HepG2 (cell line): ENCODE data around the gene ZBTB7A. TPM values are rescaled to one million over a fixed set of nuclear protein-coding genes. Genes with fewer than 3 reads are reported as not detected.

Source experiments
- ARHGAP35 ChIP-seq: sonication (generic); formaldehyde crosslinking; IDR thresholded peaks from 2 replicates; pipeline ENCODE4 v1.9.0; 2022; ENCODE audit warnings: mild to moderate bottlenecking, inconsistent platforms, moderate library complexity, missing genetic modification reagents, borderline replicate concordance
- FOXJ3 ChIP-seq: sonication (generic); formaldehyde crosslinking; IDR thresholded peaks from 2 replicates; pipeline ENCODE4 v1.4.0; 2020; ENCODE audit warnings: missing genetic modification reagents, mild to moderate bottlenecking, borderline replicate concordance
- JUND ChIP-seq: sonication (generic); formaldehyde crosslinking; IDR thresholded peaks from 2 replicates; pipeline ENCODE4 v1.8.0; 2022; ENCODE audit warnings: mild to moderate bottlenecking, missing genetic modification reagents
- MAFK ChIP-seq, 2 experiments: IDR thresholded peaks in 1 of 2; conservative IDR thresholded peaks in 1 of 2; 2 replicates each; pipeline ENCODE4 v1.6.1; 2011; ENCODE audit warnings: improper control_type of control experiment in 2 of 2, low read length in 2 of 2
- SNAPC4 ChIP-seq: sonication (generic); formaldehyde crosslinking; IDR thresholded peaks from 2 replicates; pipeline ENCODE4 v1.4.0; 2020; ENCODE audit warnings: mild to moderate bottlenecking, missing genetic modification reagents
- ZNF24 ChIP-seq: fragments of 450-650 bp; IDR thresholded peaks from 2 replicates; pipeline ENCODE4 v1.6.1; 2017; ENCODE audit warnings: antibody characterized with exemption, mild to moderate bottlenecking
- ZNF256 ChIP-seq: sonication (generic); formaldehyde crosslinking; conservative IDR thresholded peaks from 2 replicates; pipeline ENCODE4 v1.4.0; 2020; ENCODE audit warnings: missing genetic modification reagents
- ZNF431 ChIP-seq: sonication (generic); formaldehyde crosslinking; IDR thresholded peaks from 2 replicates; pipeline ENCODE4 v1.9.0; 2022; ENCODE audit warnings: missing genetic modification reagents, low read depth, mild to moderate bottlenecking, borderline replicate concordance
- ZNF879 ChIP-seq: sonication (generic); formaldehyde crosslinking; IDR thresholded peaks from 2 replicates; pipeline ENCODE4 v1.8.1; 2023; ENCODE audit warnings: missing genetic modification reagents
- polyA plus RNA-seq, 8 experiments: library from polyadenylated mRNA; depleted of rRNA in 3 of 8; stranded (reverse) in 7 of 8; unstranded in 1 of 8; fragments of >200 nt; fragmentation: Illumina TruSeq in 4 of 8; extraction: Trizol in 4 of 8; gene quantifications; 2 replicates each; pipeline versions ENCODE4 v1.2.1 to v1.2.3, GENCODE V29; 2011 to 2016; ENCODE audit warnings: low read depth in 4 of 8, missing spikeins in 1 of 8, mixed read lengths in 1 of 8; ENCODE audit not compliant: insufficient read depth in 1 of 8
- total RNA-seq, 5 experiments: library from RNA; depleted of rRNA; stranded (reverse); fragments of >200 nt; fragmentation: Illumina TruSeq; extraction: Trizol; gene quantifications; 2 replicates each; pipeline ENCODE4 v1.2.3, GENCODE V29; 2016; ENCODE audit warnings: low read depth in 1 of 5
- TF ChIP-seq, protein P1 (sequence below), 2 experiments: sonication (generic) in 1 of 2; formaldehyde crosslinking in 1 of 2; IDR thresholded peaks; 2 replicates each; pipeline versions ENCODE4 v1.4.0 to v1.6.1; 2016 to 2020; ENCODE audit warnings: borderline replicate concordance in 1 of 2, low read depth in 1 of 2, mild to moderate bottlenecking in 1 of 2, missing genetic modification reagents in 1 of 2
- TF ChIP-seq, protein P2 (sequence below): sonication (generic); formaldehyde crosslinking; IDR thresholded peaks from 2 replicates; pipeline ENCODE4 v1.4.0; 2020; ENCODE audit warnings: missing genetic modification reagents, mild to moderate bottlenecking, borderline replicate concordance

ZBTB7A gene
- total and polyA plus RNA-seq, 2 of the 13 experiments (the other 11 are each of a cell fraction or from before 2014, with no cell fraction given), result 3.6 to 4.0 TPM

DNA sequence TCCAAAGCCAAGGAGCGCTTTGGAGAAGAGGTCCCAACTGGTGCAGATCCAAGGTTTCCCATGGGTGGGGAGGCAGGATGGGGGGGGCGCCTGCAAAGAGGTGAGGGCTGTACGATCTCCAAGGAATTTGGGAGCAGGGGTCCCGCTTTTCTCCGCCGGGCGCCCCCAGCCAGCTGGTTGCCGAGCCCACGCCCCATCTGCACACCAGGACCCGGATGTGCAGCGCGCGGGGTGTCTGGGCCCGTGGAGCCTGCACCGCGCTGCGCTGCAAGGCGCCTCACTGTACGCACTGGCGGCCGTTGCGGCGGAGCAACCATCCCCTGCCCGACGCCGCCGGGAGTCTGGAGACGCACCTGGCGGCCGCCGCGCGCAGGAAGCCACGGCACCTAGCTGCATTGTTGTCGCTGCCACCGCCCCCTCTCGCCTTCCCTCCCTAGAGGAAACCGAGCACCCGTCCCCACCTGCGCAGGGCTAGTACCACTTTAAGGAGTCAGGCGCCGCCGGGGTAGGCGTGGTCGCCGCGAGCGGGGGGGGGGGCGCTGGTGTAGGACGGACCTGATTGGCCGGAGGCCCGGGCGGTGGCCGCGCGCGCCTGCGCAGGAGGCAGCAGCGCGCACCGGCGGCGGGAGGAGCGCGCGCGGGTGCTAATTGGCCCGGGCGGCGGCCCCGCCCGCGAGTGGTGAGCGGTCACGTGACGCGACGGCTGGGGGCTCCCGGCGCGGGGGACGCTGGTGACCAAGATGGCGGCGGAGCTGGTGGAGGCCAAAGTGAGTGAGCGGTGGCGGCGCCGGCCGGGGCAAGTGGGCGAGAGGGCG lies 59.5 kb downstream of the ZBTB7A start, which contains the start of gene PIAS4 (continued):
- TF ChIP-seq ZNF256 (CRISPR knock-in tag) (no peak), ZNF879 (no peak), SNAPC4 (CRISPR knock-in tag) (no peak), MAFK (conservative IDR thresholded peaks at IDR 0.05 in 1 of 2, IDR thresholded peaks at IDR 0.05 in 1 of 2; ENCODE audit: low read length in 2 of 2) (no peak), JUND (CRISPR knock-in tag) (no peak), ZNF24 (no peak), FOXJ3 (CRISPR knock-in tag) (no peak), ZNF431 (CRISPR knock-in tag) (peak; percentile 38), ARHGAP35 (CRISPR knock-in tag) (no peak)
- TF ChIP-seq, protein P1, sequence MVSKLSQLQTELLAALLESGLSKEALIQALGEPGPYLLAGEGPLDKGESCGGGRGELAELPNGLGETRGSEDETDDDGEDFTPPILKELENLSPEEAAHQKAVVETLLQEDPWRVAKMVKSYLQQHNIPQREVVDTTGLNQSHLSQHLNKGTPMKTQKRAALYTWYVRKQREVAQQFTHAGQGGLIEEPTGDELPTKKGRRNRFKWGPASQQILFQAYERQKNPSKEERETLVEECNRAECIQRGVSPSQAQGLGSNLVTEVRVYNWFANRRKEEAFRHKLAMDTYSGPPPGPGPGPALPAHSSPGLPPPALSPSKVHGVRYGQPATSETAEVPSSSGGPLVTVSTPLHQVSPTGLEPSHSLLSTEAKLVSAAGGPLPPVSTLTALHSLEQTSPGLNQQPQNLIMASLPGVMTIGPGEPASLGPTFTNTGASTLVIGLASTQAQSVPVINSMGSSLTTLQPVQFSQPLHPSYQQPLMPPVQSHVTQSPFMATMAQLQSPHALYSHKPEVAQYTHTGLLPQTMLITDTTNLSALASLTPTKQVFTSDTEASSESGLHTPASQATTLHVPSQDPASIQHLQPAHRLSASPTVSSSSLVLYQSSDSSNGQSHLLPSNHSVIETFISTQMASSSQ (IDR thresholded peaks at IDR 0.05; ENCODE audit: low read depth), result no peak
- TF ChIP-seq, protein P1 (CRISPR knock-in tag; IDR thresholded peaks at IDR 0.05; ENCODE audit: borderline replicate concordance), result peak; percentile 68; the same call in 1 of the 2 replicates
- TF ChIP-seq, protein P2, sequence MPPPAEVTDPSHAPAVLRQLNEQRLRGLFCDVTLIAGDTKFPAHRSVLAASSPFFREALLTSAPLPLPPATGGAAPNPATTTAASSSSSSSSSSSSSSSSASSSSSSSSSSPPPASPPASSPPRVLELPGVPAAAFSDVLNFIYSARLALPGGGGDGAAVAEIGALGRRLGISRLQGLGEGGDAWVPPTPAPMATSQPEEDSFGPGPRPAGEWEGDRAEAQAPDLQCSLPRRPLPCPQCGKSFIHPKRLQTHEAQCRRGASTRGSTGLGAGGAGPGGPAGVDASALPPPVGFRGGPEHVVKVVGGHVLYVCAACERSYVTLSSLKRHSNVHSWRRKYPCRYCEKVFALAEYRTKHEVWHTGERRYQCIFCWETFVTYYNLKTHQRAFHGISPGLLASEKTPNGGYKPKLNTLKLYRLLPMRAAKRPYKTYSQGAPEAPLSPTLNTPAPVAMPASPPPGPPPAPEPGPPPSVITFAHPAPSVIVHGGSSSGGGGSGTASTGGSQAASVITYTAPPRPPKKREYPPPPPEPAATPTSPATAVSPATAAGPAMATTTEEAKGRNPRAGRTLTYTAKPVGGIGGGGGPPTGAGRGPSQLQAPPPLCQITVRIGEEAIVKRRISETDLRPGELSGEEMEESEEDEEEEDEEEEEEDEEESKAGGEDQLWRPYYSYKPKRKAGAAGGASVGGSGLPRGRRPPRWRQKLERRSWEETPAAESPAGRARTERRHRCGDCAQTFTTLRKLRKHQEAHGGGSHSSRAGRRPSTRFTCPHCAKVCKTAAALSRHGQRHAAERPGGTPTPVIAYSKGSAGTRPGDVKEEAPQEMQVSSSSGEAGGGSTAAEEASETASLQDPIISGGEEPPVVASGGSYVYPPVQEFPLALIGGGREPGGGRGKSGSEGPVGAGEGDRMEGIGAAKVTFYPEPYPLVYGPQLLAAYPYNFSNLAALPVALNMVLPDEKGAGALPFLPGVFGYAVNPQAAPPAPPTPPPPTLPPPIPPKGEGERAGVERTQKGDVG (CRISPR knock-in tag), result no peak
